ACC112 (cell line): ENCODE data around the gene IAH1.

ENCODE experiments used
- H2AFZ ChIP-seq: fragments of 200-600 bp; sonication (generic); one replicate; pipeline ENCODE4 v1.6.0; 2017; ENCODE audit warnings: antibody characterized with exemption, low read length; ENCODE audit not compliant: unreplicated experiment
- H3K27ac ChIP-seq: fragments of 200-600 bp; sonication (generic); 2 replicates; pipeline ENCODE4 v1.5.1; 2014; ENCODE audit warnings: low read depth, mild to moderate bottlenecking, antibody characterized with exemption, low read length, moderate library complexity
- H3K27me3 ChIP-seq: fragments of 200-600 bp; sonication (generic); 2 replicates; pipeline ENCODE4 v1.6.1; 2014; ENCODE audit warnings: mild to moderate bottlenecking, antibody characterized with exemption, low read length, moderate library complexity, mixed read lengths; ENCODE audit not compliant: insufficient read depth
- H3K36me3 ChIP-seq: fragments of 200-600 bp; sonication (generic); 2 replicates; pipeline ENCODE4 v1.6.1; 2016; ENCODE audit warnings: mild to moderate bottlenecking, antibody characterized with exemption, low read length, moderate library complexity, mixed read lengths; ENCODE audit not compliant: insufficient read depth
- H3K4me1 ChIP-seq: fragments of 200-600 bp; sonication (generic); one replicate; pipeline ENCODE4 v1.6.1; 2016; ENCODE audit warnings: low read length, mixed read lengths; ENCODE audit not compliant: insufficient read depth, unreplicated experiment, control insufficient read depth
- H3K4me3 ChIP-seq: fragments of 200-600 bp; sonication (generic); 2 replicates; pipeline ENCODE4 v1.5.1; 2014; ENCODE audit warnings: mild to moderate bottlenecking, low read depth, low read length
- H3K79me2 ChIP-seq: fragments of 200-600 bp; sonication (generic); one replicate; pipeline ENCODE4 v1.6.0; 2016; ENCODE audit warnings: low read length; ENCODE audit not compliant: control insufficient read depth, unreplicated experiment, insufficient read depth

Gene IAH1

DNA sequence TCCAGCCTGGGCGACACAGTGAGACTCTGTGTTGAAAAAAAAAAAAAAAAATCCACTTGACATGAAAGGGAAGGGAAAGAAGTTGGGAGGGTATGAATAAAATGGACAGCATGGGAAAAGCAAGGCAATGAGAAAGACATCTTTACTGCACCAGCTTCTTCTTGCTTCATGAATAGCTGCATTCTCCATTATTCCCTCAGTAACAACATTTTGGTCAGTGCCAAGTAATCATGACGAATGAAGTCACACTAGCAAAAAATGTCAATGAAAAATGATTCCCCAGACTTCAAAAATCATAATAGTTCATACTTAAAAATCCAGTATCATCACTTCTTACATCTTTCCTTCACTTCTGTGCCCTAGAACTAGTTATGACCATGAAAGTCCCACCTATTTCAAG lies 50.9 kb downstream of the IAH1 start:
- Histone ChIP-seq H3K4me3 (no peak overlapping the region), H3K36me3 (peaks cover 22% of the 10 kb centered on the region), H3K4me1 (peaks cover 7% of the 10 kb centered on the region), H2AFZ (no peak overlapping the region), H3K27ac (no peak overlapping the region), H3K27me3 (no peaks in the 10 kb centered on the region), H3K79me2 (no peaks in the 10 kb centered on the region)

- H3K4me3 ChIP-seq = no peak overlapping the region
- peaks cover 7% of the 10 kb centered on the region for H3K4me1 ChIP-seq
- H3K36me3 ChIP-seq = peaks cover 19% of the 10 kb centered on the region
- H3K27me3 ChIP-seq = no peaks in the 10 kb centered on the region
- no peaks in the 10 kb centered on the region for H3K79me2 ChIP-seq
- no peak overlapping the region for H3K27ac ChIP-seq
- H2AFZ ChIP-seq = no peak overlapping the region
These were observed 53.8 kb downstream of the IAH1 start for GRCh38 chr2:9527995-9528787.

DNA sequence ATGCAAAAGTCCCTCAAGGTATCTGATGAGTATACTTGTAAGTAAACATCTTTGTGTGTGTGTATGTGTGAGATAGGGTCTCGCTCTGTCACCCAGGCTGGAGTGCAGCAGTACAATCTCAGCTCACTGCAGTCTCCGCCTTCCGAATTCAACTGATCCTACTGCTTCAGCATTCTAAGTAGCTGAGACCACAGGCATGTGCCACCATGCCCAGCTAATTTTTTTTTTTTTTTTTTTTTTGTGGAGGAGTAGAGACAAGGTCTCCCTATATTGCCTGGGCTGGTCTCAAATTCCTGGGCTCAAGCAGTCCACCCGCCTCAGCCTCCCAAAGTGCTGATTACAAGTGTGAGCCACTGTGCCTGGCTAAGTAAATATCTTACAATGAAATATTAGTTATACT lies 58.1 kb downstream of the IAH1 start:
- Histone ChIP-seq H3K79me2 (peaks cover 16% of the 10 kb centered on the region), H3K36me3 (peaks cover 16% of the 10 kb centered on the region)

GRCh38 chr2:9533663-9534062 lies 59.3 kb downstream of the IAH1 start:
- peaks cover 17% of the 10 kb centered on the region for H3K79me2 ChIP-seq
- no peak overlapping the region for H3K27ac ChIP-seq
- H3K4me1 ChIP-seq = peaks cover 12% of the 10 kb centered on the region
- H3K36me3 ChIP-seq = peaks cover 16% of the 10 kb centered on the region
- no peak overlapping the region for H2AFZ ChIP-seq
- H3K4me3 ChIP-seq = no peak overlapping the region
- H3K27me3 ChIP-seq = no peaks in the 10 kb centered on the region

More for the DNA sequence above, 58.1 kb downstream of the IAH1 start:
- Histone ChIP-seq H3K4me1 (peaks cover 13% of the 10 kb centered on the region), H3K4me3 (no peak overlapping the region), H3K27me3 (no peaks in the 10 kb centered on the region), H2AFZ (no peak overlapping the region), H3K27ac (no peak overlapping the region)

DNA sequence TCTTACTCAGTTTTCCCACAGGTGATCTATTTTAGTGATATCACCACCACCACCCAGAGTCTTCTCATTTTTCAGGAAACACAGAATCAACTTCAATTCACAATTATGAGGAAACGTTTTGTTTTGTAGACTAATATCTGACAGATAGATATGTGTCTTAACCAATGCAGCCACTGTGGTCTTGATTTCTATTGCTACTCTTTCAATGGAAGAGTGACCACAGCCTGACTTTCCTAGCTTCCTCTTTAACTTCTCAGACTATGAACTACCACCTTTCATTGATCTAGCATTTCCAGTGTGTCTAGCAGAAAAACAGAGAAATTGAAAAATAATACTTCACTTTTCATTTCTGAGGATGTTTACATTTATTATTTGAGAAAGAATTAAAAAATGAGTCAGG lies 60.8 kb downstream of the IAH1 start:
- Histone ChIP-seq H3K4me3 (no peak overlapping the region), H3K4me1 (peaks cover 23% of the 10 kb centered on the region), H3K27ac (no peak overlapping the region), H2AFZ (no peak overlapping the region), H3K27me3 (no peaks in the 10 kb centered on the region), H3K36me3 (peaks cover 11% of the 10 kb centered on the region), H3K79me2 (peaks cover 19% of the 10 kb centered on the region)

GRCh38 chr2:9536504-9536903 lies 62.2 kb downstream of the IAH1 start:
- H3K36me3 ChIP-seq = peaks cover 5% of the 10 kb centered on the region
- H3K4me1 ChIP-seq = peaks cover 32% of the 10 kb centered on the region
- H3K4me3 ChIP-seq = no peak overlapping the region
- H3K27ac ChIP-seq = peak overlapping the region; percentile 100; the same call in 1 of the 2 replicates
- H3K79me2 ChIP-seq = peaks cover 31% of the 10 kb centered on the region
- H3K27me3 ChIP-seq = no peaks in the 10 kb centered on the region
- H2AFZ ChIP-seq = no peak overlapping the region

- Histone ChIP-seq H3K27ac (peak overlapping the region; percentile 100), H3K36me3 (peaks cover 5% of the 10 kb centered on the region), H3K27me3 (no peaks in the 10 kb centered on the region), H3K79me2 (peaks cover 41% of the 10 kb centered on the region), H3K4me3 (peak overlapping the region; percentile 63), H2AFZ (no peak overlapping the region), H3K4me1 (peaks cover 32% of the 10 kb centered on the region)
These were observed 63.7 kb downstream of the IAH1 start for GRCh38 chr2:9538000-9538507.
